Coronary artery (tissue), 2 donors: ENCODE results near the gene GPR65.
A peak's percentile ranks its signal among the peaks of the same experiment; 100 is the strongest.

Experiments used
- DNase-seq: peaks from one replicate; pipeline ENCODE4 v3.0.0-alpha.2; 2017; ENCODE audit warnings: low spot score
- H3K27ac ChIP-seq, 2 donors: fragments of 200-600 bp; sonication (generic); one replicate each; pipeline ENCODE4 v1.5.1; 2016 to 2019
- H3K4me3 ChIP-seq: fragments of 200-600 bp; sonication (generic); 2 replicates; pipeline ENCODE4 v1.5.1; 2016; ENCODE audit warnings: mild to moderate bottlenecking, moderate library complexity
- CTCF ChIP-seq: fragments of 200-600 bp; sonication (generic); IDR thresholded peaks from one replicate; pipeline ENCODE4 v1.5.1; 2019; ENCODE audit warnings: antibody characterized with exemption

GPR65 gene

DNA sequence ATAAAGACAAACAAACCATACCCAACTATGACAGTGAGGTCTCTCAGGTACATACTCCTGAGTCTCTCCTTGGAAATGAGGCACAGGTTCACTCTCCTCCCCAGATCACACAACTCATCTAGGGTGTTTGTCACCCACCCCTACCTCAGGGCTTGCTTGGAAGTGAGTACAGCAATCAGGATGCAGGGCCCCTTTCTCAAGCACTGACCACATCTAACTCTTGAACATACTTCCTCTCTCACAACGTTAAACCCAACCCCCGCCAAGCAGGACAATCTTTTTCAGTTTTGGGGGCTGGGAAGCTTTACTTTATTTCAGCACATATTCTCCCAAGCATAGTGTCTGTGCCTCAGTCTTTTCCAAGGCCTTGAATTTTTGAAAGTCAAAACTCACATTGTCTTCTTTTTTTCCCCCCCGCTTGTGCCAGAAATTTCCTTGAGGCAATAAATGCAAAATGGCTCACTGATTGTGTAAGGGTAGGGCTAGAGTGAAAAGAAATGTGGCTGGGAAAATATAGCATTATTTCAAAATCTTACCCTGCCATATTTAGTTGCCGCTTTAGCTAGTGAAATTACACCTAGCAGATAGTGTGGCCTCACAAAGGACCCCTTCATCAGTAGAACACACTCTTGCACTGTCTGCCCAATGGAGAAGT is 2.4 kb upstream of the GPR65 start:
- no peak overlapping the region for H3K27ac ChIP-seq

DNA sequence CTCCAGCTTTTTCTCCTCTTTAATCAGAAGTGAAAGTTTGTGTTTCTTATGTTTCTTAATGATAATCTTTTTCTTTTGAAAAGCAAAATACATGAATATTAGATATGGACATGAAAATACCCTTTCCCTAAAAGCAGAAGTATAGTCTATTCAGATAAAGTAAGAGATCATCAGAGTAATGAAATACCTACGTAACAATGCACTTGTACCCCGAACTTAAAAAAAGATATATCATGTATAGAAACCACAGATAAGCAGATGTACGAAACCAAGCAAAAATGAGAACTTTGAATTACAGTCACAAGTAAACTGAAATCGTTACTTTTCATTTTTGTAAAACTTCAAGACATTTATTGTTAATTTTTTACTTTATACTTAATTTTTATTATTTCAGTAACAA is 1.5 kb upstream of the GPR65 start:
- DNase-seq = no peak
- no peak overlapping the region for H3K4me3 ChIP-seq

More for the DNA sequence above, 2.4 kb upstream of the GPR65 start:
- DNase-seq = no peak
- no peak for TF ChIP-seq CTCF
- H3K4me3 ChIP-seq = no peak overlapping the region

GRCh38 chr14:88004506-88005036 is 364 bp upstream of the GPR65 start:
- Histone ChIP-seq H3K27ac (no peak overlapping the region), H3K4me3 (no peak overlapping the region)
- no peak for TF ChIP-seq CTCF
- no peak for DNase-seq

More for the DNA sequence above, 1.5 kb upstream of the GPR65 start:
- H3K27ac ChIP-seq = no peak overlapping the region
- no peak for TF ChIP-seq CTCF

DNA sequence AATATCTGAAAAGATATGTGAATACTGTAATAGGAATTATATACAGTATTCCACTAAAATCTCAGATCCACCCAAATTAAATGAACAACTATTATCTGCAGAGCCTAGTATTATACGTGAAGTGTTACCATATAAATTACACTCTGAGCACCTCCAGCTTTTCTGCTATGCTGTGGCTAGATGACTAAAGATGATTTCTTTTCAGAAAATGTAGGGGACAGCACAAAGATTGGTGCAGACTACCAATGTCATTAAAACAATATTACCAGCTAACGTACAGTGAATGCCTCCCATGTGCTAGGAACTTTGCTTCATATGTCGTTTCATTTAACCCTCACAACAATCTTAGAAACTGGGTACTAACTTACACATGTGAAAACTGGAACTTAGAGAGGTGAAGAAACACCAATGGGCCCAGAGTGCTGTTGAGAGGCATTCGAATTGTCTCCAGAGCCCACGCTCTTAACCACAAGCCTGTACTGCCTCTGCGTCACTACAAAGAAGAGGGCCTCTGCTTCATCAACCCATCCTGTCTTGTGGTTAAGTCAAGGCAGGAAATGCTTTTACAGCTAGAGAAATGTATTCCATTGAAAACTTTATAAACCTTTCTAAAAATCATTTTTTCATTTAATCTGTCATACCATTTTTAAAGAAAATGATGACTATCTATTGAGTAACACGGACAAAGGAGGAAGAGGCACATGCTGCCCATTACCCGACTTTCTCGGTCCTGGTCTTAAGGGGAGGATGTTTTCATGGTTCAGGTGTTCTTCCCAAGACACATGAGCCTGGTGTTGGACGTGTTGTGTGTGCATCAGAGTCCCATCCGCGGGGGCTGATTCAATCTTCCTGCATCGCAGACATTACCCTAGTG is 1.3 kb downstream of the GPR65 start:
- TF ChIP-seq CTCF = no peak
- no peak for DNase-seq
- H3K4me3 ChIP-seq = peak overlapping the region; percentile 29
- peak overlapping the region in 1 of 2 donors; percentile 57 for H3K27ac ChIP-seq

- no peak for DNase-seq
- Histone ChIP-seq H3K4me3 (no peak overlapping the region), H3K27ac (no peak overlapping the region)
- no peak for TF ChIP-seq CTCF
These were observed 2.7 kb downstream of the GPR65 start for GRCh38 chr14:88007608-88008007.

GRCh38 chr14:88008039-88008742 is 3.3 kb downstream of the GPR65 start:
- no peak overlapping the region for H3K4me3 ChIP-seq
- no peak for DNase-seq
- no peak overlapping the region for H3K27ac ChIP-seq
- TF ChIP-seq CTCF = no peak
